GM19099 (cell line): ENCODE data around the gene MYO15B.

ENCODE experiments used
- POLR2A ChIP-seq: IDR thresholded peaks from 3 replicates; pipeline ENCODE4 v1.6.1; 2011; ENCODE audit warnings: low read depth; ENCODE audit not compliant: insufficient read length; ENCODE audit errors: extremely low read depth

The MYO15B gene

GRCh38 chr17:75570772-75571171, 16.8 kb upstream of the MYO15B start:
- no peak for TF ChIP-seq POLR2A

GRCh38 chr17:75571197-75571884, 16.3 kb upstream of the MYO15B start:
- TF ChIP-seq POLR2A, result peak; percentile 46

- TF ChIP-seq POLR2A, result no peak
Observed at GRCh38 chr17:75571885-75572215, 15.8 kb upstream of the MYO15B start.

GRCh38 chr17:75572713-75573539, 14.7 kb upstream of the MYO15B start:
- no peak for TF ChIP-seq POLR2A

- no peak for TF ChIP-seq POLR2A
Observed at GRCh38 chr17:75573540-75573957, 14.1 kb upstream of the MYO15B start.

- no peak for TF ChIP-seq POLR2A
Observed at GRCh38 chr17:75573994-75574393, 13.6 kb upstream of the MYO15B start.

- no peak for TF ChIP-seq POLR2A
Observed at GRCh38 chr17:75574404-75575036, 13.1 kb upstream of the MYO15B start.

GRCh38 chr17:75575197-75575596, 12.4 kb upstream of the MYO15B start:
- no peak for TF ChIP-seq POLR2A

- TF ChIP-seq POLR2A, result no peak
Observed at GRCh38 chr17:75575728-75576127, 11.9 kb upstream of the MYO15B start.

- no peak for TF ChIP-seq POLR2A
Observed at GRCh38 chr17:75576661-75577060, 10.9 kb upstream of the MYO15B start.

- no peak for TF ChIP-seq POLR2A
Observed at GRCh38 chr17:75584849-75585175, 2.8 kb upstream of the MYO15B start.

- TF ChIP-seq POLR2A, result no peak
Observed at GRCh38 chr17:75588596-75589011, 1.0 kb downstream of the MYO15B start.

- TF ChIP-seq POLR2A, result no peak
Observed at GRCh38 chr17:75589012-75589918, 1.7 kb downstream of the MYO15B start.

- no peak for TF ChIP-seq POLR2A
Observed at GRCh38 chr17:75589919-75590303, 2.3 kb downstream of the MYO15B start.

GRCh38 chr17:75590314-75590761, 2.7 kb downstream of the MYO15B start:
- no peak for TF ChIP-seq POLR2A
